ENCODE results near the gene RUNX2. TPM values are rescaled to one million over a fixed set of nuclear protein-coding genes. Genes with fewer than 3 reads are reported as not detected.

Gene RUNX2
- total RNA-seq, 1 donor from 2014 or later, result 0.52 TPM

GRCh38 chr6:45597424-45597823 lies 269.3 kb downstream of the RUNX2 start:
- Histone ChIP-seq H3K9ac (ENCODE audit: low read depth in 1 of 3, low read length in 3 of 3) (no peak overlapping the region), H3K27ac (ENCODE audit: low read depth, low read length) (no peak overlapping the region), H3K4me1 (ENCODE audit: control insufficient read depth in 3 of 3, insufficient read depth in 3 of 3, low read length in 3 of 3) (peaks cover 0 to 4% (median 0%) of the 10 kb centered on the region in 3 donors), H3K27me3 (ENCODE audit: control insufficient read depth in 3 of 3, insufficient read depth in 3 of 3, low read length in 3 of 3) (no peaks in the 10 kb centered on the region), H3K9me3 (ENCODE audit: control insufficient read depth in 3 of 3, low read length in 3 of 3) (no peaks in the 10 kb centered on the region), H3K4me3 (ENCODE audit: low read length in 3 of 3) (no peak overlapping the region), H3K36me3 (ENCODE audit: control insufficient read depth in 3 of 3, insufficient read depth in 3 of 3, low read length in 3 of 3) (no peaks in the 10 kb centered on the region)

- no peak overlapping the region for H3K27ac ChIP-seq (ENCODE audit: low read depth, low read length)
- no peak overlapping the region for H3K9ac ChIP-seq (ENCODE audit: low read depth in 1 of 3, low read length in 3 of 3)
- no peaks in the 10 kb centered on the region for H3K27me3 ChIP-seq (ENCODE audit: control insufficient read depth in 3 of 3, insufficient read depth in 3 of 3, low read length in 3 of 3)
- no peaks in the 10 kb centered on the region for H3K9me3 ChIP-seq (ENCODE audit: control insufficient read depth in 3 of 3, low read length in 3 of 3)
- no peak overlapping the region for H3K4me3 ChIP-seq (ENCODE audit: low read length in 3 of 3)
- H3K36me3 ChIP-seq (ENCODE audit: control insufficient read depth in 3 of 3, insufficient read depth in 3 of 3, low read length in 3 of 3), result no peaks in the 10 kb centered on the region
- H3K4me1 ChIP-seq (ENCODE audit: control insufficient read depth in 3 of 3, insufficient read depth in 3 of 3, low read length in 3 of 3), result peaks cover 0 to 4% (median 0%) of the 10 kb centered on the region in 3 donors
These were observed 270.9 kb downstream of the RUNX2 start for GRCh38 chr6:45599053-45599452.

- no peaks in the 10 kb centered on the region for H3K27me3 ChIP-seq (ENCODE audit: control insufficient read depth in 3 of 3, insufficient read depth in 3 of 3, low read length in 3 of 3)
- H3K9ac ChIP-seq (ENCODE audit: low read depth in 1 of 3, low read length in 3 of 3), result no peak overlapping the region
- no peak overlapping the region for H3K27ac ChIP-seq (ENCODE audit: low read depth, low read length)
- H3K4me1 ChIP-seq (ENCODE audit: control insufficient read depth in 3 of 3, insufficient read depth in 3 of 3, low read length in 3 of 3), result peaks cover 0 to 6% (median 5%) of the 10 kb centered on the region in 3 donors
- H3K9me3 ChIP-seq (ENCODE audit: control insufficient read depth in 3 of 3, low read length in 3 of 3), result no peaks in the 10 kb centered on the region
- H3K36me3 ChIP-seq (ENCODE audit: control insufficient read depth in 3 of 3, insufficient read depth in 3 of 3, low read length in 3 of 3), result no peaks in the 10 kb centered on the region
- no peak overlapping the region for H3K4me3 ChIP-seq (ENCODE audit: low read length in 3 of 3)
These were observed 277.8 kb downstream of the RUNX2 start for GRCh38 chr6:45605971-45606370.

GRCh38 chr6:45606831-45607400 lies 278.8 kb downstream of the RUNX2 start:
- H3K4me1 ChIP-seq (ENCODE audit: control insufficient read depth in 3 of 3, insufficient read depth in 3 of 3, low read length in 3 of 3), result peaks cover 0 to 6% (median 5%) of the 10 kb centered on the region in 3 donors
- H3K4me3 ChIP-seq (ENCODE audit: low read length in 3 of 3), result no peak overlapping the region
- H3K27me3 ChIP-seq (ENCODE audit: control insufficient read depth in 3 of 3, insufficient read depth in 3 of 3, low read length in 3 of 3), result no peaks in the 10 kb centered on the region
- no peak overlapping the region for H3K27ac ChIP-seq (ENCODE audit: low read depth, low read length)
- H3K9me3 ChIP-seq (ENCODE audit: control insufficient read depth in 3 of 3, low read length in 3 of 3), result no peaks in the 10 kb centered on the region
- H3K9ac ChIP-seq (ENCODE audit: low read depth in 1 of 3, low read length in 3 of 3), result no peak overlapping the region
- no peaks in the 10 kb centered on the region for H3K36me3 ChIP-seq (ENCODE audit: control insufficient read depth in 3 of 3, insufficient read depth in 3 of 3, low read length in 3 of 3)

GRCh38 chr6:45607798-45608197 lies 279.7 kb downstream of the RUNX2 start:
- no peak overlapping the region for H3K9ac ChIP-seq (ENCODE audit: low read depth in 1 of 3, low read length in 3 of 3)

GRCh38 chr6:45608252-45608913 lies 280.3 kb downstream of the RUNX2 start:
- H3K9ac ChIP-seq (ENCODE audit: low read depth in 1 of 3, low read length in 3 of 3), result no peak overlapping the region

More at GRCh38 chr6:45607798-45608197, 279.7 kb downstream of the RUNX2 start:
- H3K27me3 ChIP-seq (ENCODE audit: control insufficient read depth in 3 of 3, insufficient read depth in 3 of 3, low read length in 3 of 3), result no peaks in the 10 kb centered on the region
- no peaks in the 10 kb centered on the region for H3K9me3 ChIP-seq (ENCODE audit: control insufficient read depth in 3 of 3, low read length in 3 of 3)
- H3K36me3 ChIP-seq (ENCODE audit: control insufficient read depth in 3 of 3, insufficient read depth in 3 of 3, low read length in 3 of 3), result no peaks in the 10 kb centered on the region
- H3K27ac ChIP-seq (ENCODE audit: low read depth, low read length), result no peak overlapping the region
- H3K4me3 ChIP-seq (ENCODE audit: low read length in 3 of 3), result no peak overlapping the region
- H3K4me1 ChIP-seq (ENCODE audit: control insufficient read depth in 3 of 3, insufficient read depth in 3 of 3, low read length in 3 of 3), result peaks cover 0 to 6% (median 5%) of the 10 kb centered on the region in 3 donors

GRCh38 chr6:45609141-45609638 lies 281.1 kb downstream of the RUNX2 start:
- peaks cover 0 to 6% (median 5%) of the 10 kb centered on the region in 3 donors for H3K4me1 ChIP-seq (ENCODE audit: control insufficient read depth in 3 of 3, insufficient read depth in 3 of 3, low read length in 3 of 3)
- no peaks in the 10 kb centered on the region for H3K9me3 ChIP-seq (ENCODE audit: control insufficient read depth in 3 of 3, low read length in 3 of 3)
- H3K9ac ChIP-seq (ENCODE audit: low read depth in 1 of 3, low read length in 3 of 3), result no peak overlapping the region

More at GRCh38 chr6:45608252-45608913, 280.3 kb downstream of the RUNX2 start:
- H3K4me3 ChIP-seq (ENCODE audit: low read length in 3 of 3), result no peak overlapping the region
- H3K9me3 ChIP-seq (ENCODE audit: control insufficient read depth in 3 of 3, low read length in 3 of 3), result no peaks in the 10 kb centered on the region
- H3K36me3 ChIP-seq (ENCODE audit: control insufficient read depth in 3 of 3, insufficient read depth in 3 of 3, low read length in 3 of 3), result no peaks in the 10 kb centered on the region
- peaks cover 0 to 6% (median 5%) of the 10 kb centered on the region in 3 donors for H3K4me1 ChIP-seq (ENCODE audit: control insufficient read depth in 3 of 3, insufficient read depth in 3 of 3, low read length in 3 of 3)
- H3K27ac ChIP-seq (ENCODE audit: low read depth, low read length), result no peak overlapping the region
- H3K27me3 ChIP-seq (ENCODE audit: control insufficient read depth in 3 of 3, insufficient read depth in 3 of 3, low read length in 3 of 3), result no peaks in the 10 kb centered on the region

GRCh38 chr6:45610374-45610773 lies 282.2 kb downstream of the RUNX2 start:
- no peak overlapping the region for H3K27ac ChIP-seq (ENCODE audit: low read depth, low read length)
- no peak overlapping the region for H3K4me3 ChIP-seq (ENCODE audit: low read length in 3 of 3)
- peaks cover 0 to 6% (median 5%) of the 10 kb centered on the region in 3 donors for H3K4me1 ChIP-seq (ENCODE audit: control insufficient read depth in 3 of 3, insufficient read depth in 3 of 3, low read length in 3 of 3)
- no peaks in the 10 kb centered on the region for H3K9me3 ChIP-seq (ENCODE audit: control insufficient read depth in 3 of 3, low read length in 3 of 3)
- H3K27me3 ChIP-seq (ENCODE audit: control insufficient read depth in 3 of 3, insufficient read depth in 3 of 3, low read length in 3 of 3), result no peaks in the 10 kb centered on the region
- no peak overlapping the region for H3K9ac ChIP-seq (ENCODE audit: low read depth in 1 of 3, low read length in 3 of 3)
- H3K36me3 ChIP-seq (ENCODE audit: control insufficient read depth in 3 of 3, insufficient read depth in 3 of 3, low read length in 3 of 3), result no peaks in the 10 kb centered on the region

More at GRCh38 chr6:45609141-45609638, 281.1 kb downstream of the RUNX2 start:
- no peak overlapping the region for H3K27ac ChIP-seq (ENCODE audit: low read depth, low read length)
- H3K4me3 ChIP-seq (ENCODE audit: low read length in 3 of 3), result no peak overlapping the region
- no peaks in the 10 kb centered on the region for H3K36me3 ChIP-seq (ENCODE audit: control insufficient read depth in 3 of 3, insufficient read depth in 3 of 3, low read length in 3 of 3)
- H3K27me3 ChIP-seq (ENCODE audit: control insufficient read depth in 3 of 3, insufficient read depth in 3 of 3, low read length in 3 of 3), result no peaks in the 10 kb centered on the region

- Histone ChIP-seq H3K27ac (ENCODE audit: low read depth, low read length) (no peak overlapping the region), H3K4me1 (ENCODE audit: control insufficient read depth in 3 of 3, insufficient read depth in 3 of 3, low read length in 3 of 3) (peaks cover 0 to 6% (median 5%) of the 10 kb centered on the region in 3 donors), H3K9me3 (ENCODE audit: control insufficient read depth in 3 of 3, low read length in 3 of 3) (no peaks in the 10 kb centered on the region), H3K36me3 (ENCODE audit: control insufficient read depth in 3 of 3, insufficient read depth in 3 of 3, low read length in 3 of 3) (no peaks in the 10 kb centered on the region), H3K4me3 (ENCODE audit: low read length in 3 of 3) (no peak overlapping the region), H3K27me3 (ENCODE audit: control insufficient read depth in 3 of 3, insufficient read depth in 3 of 3, low read length in 3 of 3) (peaks cover 0 to 3% (median 0%) of the 10 kb centered on the region in 3 donors), H3K9ac (ENCODE audit: low read depth in 1 of 3, low read length in 3 of 3) (no peak overlapping the region)
These were observed 282.7 kb downstream of the RUNX2 start for GRCh38 chr6:45610832-45611231.

GRCh38 chr6:45611491-45611890 lies 283.4 kb downstream of the RUNX2 start:
- no peak overlapping the region for H3K27ac ChIP-seq (ENCODE audit: low read depth, low read length)
- no peak overlapping the region for H3K9ac ChIP-seq (ENCODE audit: low read depth in 1 of 3, low read length in 3 of 3)
- no peak overlapping the region for H3K4me3 ChIP-seq (ENCODE audit: low read length in 3 of 3)
- no peaks in the 10 kb centered on the region for H3K36me3 ChIP-seq (ENCODE audit: control insufficient read depth in 3 of 3, insufficient read depth in 3 of 3, low read length in 3 of 3)
- H3K27me3 ChIP-seq (ENCODE audit: control insufficient read depth in 3 of 3, insufficient read depth in 3 of 3, low read length in 3 of 3), result peaks cover 0 to 3% (median 0%) of the 10 kb centered on the region in 3 donors
- peaks cover 0 to 6% (median 5%) of the 10 kb centered on the region in 3 donors for H3K4me1 ChIP-seq (ENCODE audit: control insufficient read depth in 3 of 3, insufficient read depth in 3 of 3, low read length in 3 of 3)
- no peaks in the 10 kb centered on the region for H3K9me3 ChIP-seq (ENCODE audit: control insufficient read depth in 3 of 3, low read length in 3 of 3)

Measured in skeletal muscle tissue (tissue), 4 donors.